Keratinocyte (primary cell): ENCODE measurements around the gene ATP11A. TPM values are rescaled to one million over a fixed set of nuclear protein-coding genes. Genes with fewer than 3 reads are reported as not detected.

Experiments
- DNase-seq: peaks from one replicate; pipeline ENCODE4 v3.0.0-alpha.2; 2011; ENCODE audit warnings: low read depth, missing footprints, low spot score
- FAIRE-seq: peaks from 2 replicates; lab custom pipeline; 2011; peaks lifted over from hg19 to GRCh38; lab: Jason Lieb, UNC
- H2AFZ ChIP-seq: 2 replicates; pipeline ENCODE4 v1.6.0; 2012; ENCODE audit warnings: low read length, control low read depth, inconsistent platforms; ENCODE audit not compliant: control insufficient read depth
- H3K27ac ChIP-seq: 2 replicates; pipeline ENCODE4 v1.5.1; 2011; ENCODE audit warnings: low read length; ENCODE audit not compliant: control insufficient read depth, insufficient read depth
- H3K27me3 ChIP-seq: 3 replicates; pipeline ENCODE4 v1.6.0; 2011; ENCODE audit warnings: low read length; ENCODE audit not compliant: control insufficient read depth, insufficient read depth; ENCODE audit errors: extremely low read depth
- H3K36me3 ChIP-seq, 2 experiments: 2 replicates in 1 of 2; 3 replicates in 1 of 2; pipeline ENCODE4 v1.5.1; 2011; ENCODE audit warnings: low read length in 2 of 2, mild to moderate bottlenecking in 1 of 2; ENCODE audit not compliant: control insufficient read depth in 2 of 2, insufficient read depth in 2 of 2; ENCODE audit errors: extremely low read depth in 1 of 2
- H3K4me1 ChIP-seq: 3 replicates; pipeline ENCODE4 v1.5.1; 2011; ENCODE audit warnings: low read length; ENCODE audit not compliant: control insufficient read depth, insufficient read depth; ENCODE audit errors: extremely low read depth
- H3K4me2 ChIP-seq: 3 replicates; pipeline ENCODE4 v1.6.0; 2011; ENCODE audit warnings: low read depth, low read length; ENCODE audit not compliant: control insufficient read depth, insufficient read depth; ENCODE audit errors: extremely low read depth
- H3K4me3 ChIP-seq, 3 experiments: fragments of 200-600 bp in 1 of 3; sonication (generic) in 1 of 3; 2 replicates in 2 of 3; 3 replicates in 1 of 3; pipeline ENCODE4 v1.5.1; 2011 to 2016; ENCODE audit warnings: low read length in 3 of 3, mild to moderate bottlenecking in 3 of 3, control low read depth in 2 of 3, inconsistent platforms in 1 of 3, low read depth in 1 of 3, mixed read lengths in 1 of 3, mixed run types in 1 of 3, moderate library complexity in 1 of 3; ENCODE audit not compliant: control insufficient read depth in 2 of 3, insufficient read depth in 2 of 3; ENCODE audit errors: extremely low read depth in 1 of 3
- H3K79me2 ChIP-seq: 2 replicates; pipeline ENCODE4 v1.6.0; 2012; ENCODE audit warnings: low read length; ENCODE audit not compliant: control insufficient read depth, insufficient read depth
- H3K9ac ChIP-seq: 3 replicates; pipeline ENCODE4 v1.6.0; 2011; ENCODE audit warnings: low read length; ENCODE audit not compliant: control insufficient read depth, insufficient read depth; ENCODE audit errors: extremely low read depth
- H3K9me1 ChIP-seq: 3 replicates; pipeline ENCODE4 v1.6.0; 2011; ENCODE audit warnings: low read length; ENCODE audit not compliant: control insufficient read depth, insufficient read depth; ENCODE audit errors: extremely low read depth
- H3K9me3 ChIP-seq: 2 replicates; pipeline ENCODE4 v1.5.1; 2012; ENCODE audit warnings: low read depth, low read length; ENCODE audit not compliant: control insufficient read depth
- H4K20me1 ChIP-seq: 3 replicates; pipeline ENCODE4 v1.6.0; 2011; ENCODE audit warnings: low read length; ENCODE audit not compliant: control insufficient read depth, insufficient read depth; ENCODE audit errors: extremely low read depth
- EZH2 ChIP-seq: IDR thresholded peaks from one replicate; pipeline ENCODE4 v1.6.1; 2012; ENCODE audit warnings: inconsistent platforms, mild to moderate bottlenecking, low read length, moderate library complexity
- dilution Hi-C: fragments of 300-500 bp; cut with MboI; formaldehyde crosslinking; loops from one replicate; pipeline ENCODE4 v1.7.0; 2020; ENCODE audit warnings: low sequenced_read_pairs; ENCODE audit not compliant: extremely low pct_ligation_motif_present
- polyA plus RNA-seq, 5 experiments: library from polyadenylated mRNA; depleted of rRNA in 3 of 5; stranded (reverse) in 3 of 5; stranded (forward) in 1 of 5; unstranded in 1 of 5; fragments of >200 nt; gene quantifications; 1 replicate in 1 of 5; 2 replicates in 3 of 5; 3 replicates in 1 of 5; pipeline versions ENCODE4 v1.2.1 to v1.2.3, GENCODE V29; 2011 to 2012; ENCODE audit warnings: missing spikeins in 2 of 5, low read depth in 1 of 5, low replicate concordance in 1 of 5
- TF ChIP-seq, protein P1 (sequence below), 3 experiments: IDR thresholded peaks in 1 of 3; conservative IDR thresholded peaks in 1 of 3; optimal IDR thresholded peaks in 1 of 3; 2 replicates in 2 of 3; 3 replicates in 1 of 3; pipeline versions ENCODE3 to v1.5.1; 2011; ENCODE audit warnings: low read length in 3 of 3, mild to moderate bottlenecking in 3 of 3, moderate library complexity in 2 of 3, control low read depth in 1 of 3, inconsistent platforms in 1 of 3; ENCODE audit not compliant: insufficient read depth in 2 of 3; ENCODE audit errors: extremely low read depth in 1 of 3

The ATP11A gene
- polyA plus RNA-seq, 1 donor (not counting 4 experiments of a cell fraction or from before 2014, with no cell fraction given): 4.3 TPM

DNA sequence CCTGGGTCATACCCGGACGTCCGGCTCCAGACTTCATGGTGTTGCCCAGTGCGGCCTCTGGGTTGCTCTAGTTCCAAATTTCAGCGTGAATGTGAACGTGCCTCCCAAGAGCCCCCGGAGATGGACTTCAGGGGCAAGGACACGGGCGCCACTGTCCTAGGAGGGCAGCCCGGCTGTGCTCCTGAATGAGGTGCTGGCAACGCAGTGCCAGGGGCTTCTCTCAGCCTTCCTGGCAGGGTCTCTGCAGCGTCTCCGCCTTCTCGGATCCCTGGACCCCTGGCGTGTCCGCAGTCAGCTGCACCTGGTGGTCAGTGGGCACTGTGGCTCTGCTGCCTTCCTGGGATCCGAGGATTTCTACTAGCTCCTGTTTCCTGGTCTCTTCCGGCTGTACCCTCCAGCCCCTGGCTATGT lies 177.5 kb downstream of the ATP11A start:
- H3K4me1 ChIP-seq: no peaks in the 10 kb centered on the region
- peaks cover 5 to 12% of the 10 kb centered on the region in 2 experiments for H3K36me3 ChIP-seq
- TF ChIP-seq EZH2: no peak
- TF ChIP-seq, protein P1, sequence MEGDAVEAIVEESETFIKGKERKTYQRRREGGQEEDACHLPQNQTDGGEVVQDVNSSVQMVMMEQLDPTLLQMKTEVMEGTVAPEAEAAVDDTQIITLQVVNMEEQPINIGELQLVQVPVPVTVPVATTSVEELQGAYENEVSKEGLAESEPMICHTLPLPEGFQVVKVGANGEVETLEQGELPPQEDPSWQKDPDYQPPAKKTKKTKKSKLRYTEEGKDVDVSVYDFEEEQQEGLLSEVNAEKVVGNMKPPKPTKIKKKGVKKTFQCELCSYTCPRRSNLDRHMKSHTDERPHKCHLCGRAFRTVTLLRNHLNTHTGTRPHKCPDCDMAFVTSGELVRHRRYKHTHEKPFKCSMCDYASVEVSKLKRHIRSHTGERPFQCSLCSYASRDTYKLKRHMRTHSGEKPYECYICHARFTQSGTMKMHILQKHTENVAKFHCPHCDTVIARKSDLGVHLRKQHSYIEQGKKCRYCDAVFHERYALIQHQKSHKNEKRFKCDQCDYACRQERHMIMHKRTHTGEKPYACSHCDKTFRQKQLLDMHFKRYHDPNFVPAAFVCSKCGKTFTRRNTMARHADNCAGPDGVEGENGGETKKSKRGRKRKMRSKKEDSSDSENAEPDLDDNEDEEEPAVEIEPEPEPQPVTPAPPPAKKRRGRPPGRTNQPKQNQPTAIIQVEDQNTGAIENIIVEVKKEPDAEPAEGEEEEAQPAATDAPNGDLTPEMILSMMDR (optimal IDR thresholded peaks at IDR 0.05 in 1 of 3, IDR thresholded peaks at IDR 0.05 in 1 of 3, conservative IDR thresholded peaks at IDR 0.05 in 1 of 3; ENCODE audit: extremely low read depth in 1 of 3, insufficient read depth in 2 of 3, low read length in 3 of 3): no peak
- no peak overlapping the region for H3K9ac ChIP-seq
- H2AFZ ChIP-seq: no peak overlapping the region
- no peak overlapping the region for H3K4me2 ChIP-seq
- no peaks in the 10 kb centered on the region for H3K9me1 ChIP-seq
- FAIRE-seq: no peak
- no peaks in the 10 kb centered on the region for H3K79me2 ChIP-seq
- no peak overlapping the region for H3K4me3 ChIP-seq
- H3K27me3 ChIP-seq: no peaks in the 10 kb centered on the region
- no peaks in the 10 kb centered on the region for H4K20me1 ChIP-seq
- dilution Hi-C loops: no loop called here
- no peak for DNase-seq
- H3K9me3 ChIP-seq: no peaks in the 10 kb centered on the region
- no peak overlapping the region for H3K27ac ChIP-seq

DNA sequence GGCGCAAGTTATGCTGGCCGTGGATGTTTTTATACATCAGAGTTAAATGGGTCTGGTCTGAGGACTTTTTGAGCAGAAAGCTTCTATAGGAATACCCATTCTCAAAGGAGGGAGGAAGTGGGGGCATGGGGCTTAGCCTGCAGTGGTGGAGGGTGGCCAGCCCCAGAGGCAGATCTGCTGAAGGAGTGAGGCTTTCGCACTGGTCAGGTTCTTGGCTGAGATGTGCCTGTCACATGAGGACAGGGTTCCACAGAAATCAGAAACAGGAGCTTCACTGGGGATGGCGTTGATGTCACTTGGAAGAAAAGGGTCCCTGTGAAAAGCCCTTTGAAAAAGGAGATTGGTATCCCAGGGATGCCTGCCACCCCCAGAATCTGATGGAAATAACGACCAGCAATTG lies 178.5 kb downstream of the ATP11A start:
- Histone ChIP-seq H3K27ac (no peak overlapping the region), H3K27me3 (no peaks in the 10 kb centered on the region), H4K20me1 (no peaks in the 10 kb centered on the region), H2AFZ (no peak overlapping the region), H3K4me1 (no peaks in the 10 kb centered on the region), H3K4me2 (no peak overlapping the region), H3K79me2 (no peaks in the 10 kb centered on the region), H3K9me3 (no peaks in the 10 kb centered on the region), H3K36me3 (peaks cover 5 to 12% of the 10 kb centered on the region in 2 experiments), H3K4me3 (no peak overlapping the region), H3K9ac (no peak overlapping the region), H3K9me1 (no peaks in the 10 kb centered on the region)
- DNase-seq: no peak
- TF ChIP-seq, protein P1 (optimal IDR thresholded peaks at IDR 0.05 in 1 of 3, IDR thresholded peaks at IDR 0.05 in 1 of 3, conservative IDR thresholded peaks at IDR 0.05 in 1 of 3; ENCODE audit: extremely low read depth in 1 of 3, insufficient read depth in 2 of 3, low read length in 3 of 3): no peak
- no peak for TF ChIP-seq EZH2
- FAIRE-seq: no peak
- dilution Hi-C loops: no loop called here
